Measurements from ENCODE around the gene GLS. TPM values are rescaled to one million over a fixed set of nuclear protein-coding genes. Genes with fewer than 3 reads are reported as not detected.

The GLS gene
- total RNA-seq, 1 experiment from 2014 or later, result 97.4 TPM

- RAD21 ChIA-PET (ENCODE audit: low non-redundant PET in 1 of 2, low total read pairs in 2 of 2, uncharacterized antibody in 2 of 2, unreplicated experiment in 2 of 2), result no interaction called here
- no peak for TF ChIP-seq CEBPB (IDR thresholded peaks at IDR 0.05; ENCODE audit: low read depth)
- no peak for TF ChIP-seq FOSL1 (IDR thresholded peaks at IDR 0.05; ENCODE audit: low read depth)
- no peak for TF ChIP-seq SP1 (IDR thresholded peaks at IDR 0.05; ENCODE audit: low read depth)
- TF ChIP-seq, protein P1, sequence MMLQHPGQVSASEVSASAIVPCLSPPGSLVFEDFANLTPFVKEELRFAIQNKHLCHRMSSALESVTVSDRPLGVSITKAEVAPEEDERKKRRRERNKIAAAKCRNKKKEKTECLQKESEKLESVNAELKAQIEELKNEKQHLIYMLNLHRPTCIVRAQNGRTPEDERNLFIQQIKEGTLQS (IDR thresholded peaks at IDR 0.05), result no peak
- peak; percentile 43 for TF ChIP-seq RAD21 (IDR thresholded peaks at IDR 0.05; ENCODE audit: low read depth)
- peak in 1 of 3 experiments; percentile 18; a peak in 1 of 6 replicates for TF ChIP-seq CTCF (IDR thresholded peaks at IDR 0.05 in 2 of 3, conservative IDR thresholded peaks at IDR 0.05 in 1 of 3; ENCODE audit: borderline replicate concordance in 1 of 3, insufficient read depth in 1 of 3, low read depth in 2 of 3, low read length in 2 of 3)
- TF ChIP-seq, protein P2, sequence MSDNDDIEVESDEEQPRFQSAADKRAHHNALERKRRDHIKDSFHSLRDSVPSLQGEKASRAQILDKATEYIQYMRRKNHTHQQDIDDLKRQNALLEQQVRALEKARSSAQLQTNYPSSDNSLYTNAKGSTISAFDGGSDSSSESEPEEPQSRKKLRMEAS (IDR thresholded peaks at IDR 0.05), result no peak
- H3K36me3 ChIP-seq (ENCODE audit: control insufficient read depth in 1 of 2, insufficient read depth in 2 of 2, low read length in 2 of 2), result no peaks in the 10 kb centered on the region
- H3K4me2 ChIP-seq (ENCODE audit: low read length), result no peak overlapping the region
- no peak overlapping the region for H3K27ac ChIP-seq (ENCODE audit: low read depth, low read length)
- no peak overlapping the region for H3K9ac ChIP-seq (ENCODE audit: low read length)
- H2AFZ ChIP-seq (ENCODE audit: low read depth, low read length, poor library complexity, severe bottlenecking), result peak overlapping the region; percentile 37
- intact Hi-C loops (cut with micrococcal nuclease), result no loop called here
- peaks cover 6 to 16% of the 10 kb centered on the region in 2 experiments; a peak in 2 of 4 replicates for H3K4me1 ChIP-seq (ENCODE audit: control insufficient read depth in 1 of 2, insufficient read depth in 2 of 2, low read length in 2 of 2)
- H4K20me1 ChIP-seq (ENCODE audit: insufficient read depth), result no peaks in the 10 kb centered on the region
- DNase-seq (ENCODE audit: low read depth, low spot score), result no peak
- ATAC-seq, result peak; percentile 75
- H3K4me3 ChIP-seq (replicated peaks in 1 of 2; ENCODE audit: low read depth in 1 of 2, low read length in 2 of 2), result no peak overlapping the region
- H3K9me2 ChIP-seq (ENCODE audit: insufficient read depth), result no peaks in the 10 kb centered on the region
- H3K27me3 ChIP-seq (ENCODE audit: insufficient read depth, low read length), result no peaks in the 10 kb centered on the region
- H3K79me2 ChIP-seq (ENCODE audit: insufficient read depth, low read length), result no peaks in the 10 kb centered on the region
- CTCF ChIA-PET, result interaction anchor here (1.3 kb wide), 1 partner anchor 10 kb away, joined by 4 read pairs; no protein-coding TSS in a partner anchor
- no TSS peak for BruUV-seq (replicated peaks)
- POLR2A ChIA-PET, result interaction anchor here (0.8 kb wide), 1 partner anchor 24 kb away, joined by 5 read pairs; the partner anchor contains the start of gene GLS
- H3K9me3 ChIP-seq (ENCODE audit: control insufficient read depth in 1 of 2, insufficient read depth in 1 of 2, low read depth in 1 of 2, low read length in 2 of 2), result no peaks in the 10 kb centered on the region
Measured at GRCh38 chr2:190856985-190857384, 23.6 kb upstream of the GLS start.

All from HCT116 (cell line).